ENCODE data around the gene ZKSCAN5.

DNA sequence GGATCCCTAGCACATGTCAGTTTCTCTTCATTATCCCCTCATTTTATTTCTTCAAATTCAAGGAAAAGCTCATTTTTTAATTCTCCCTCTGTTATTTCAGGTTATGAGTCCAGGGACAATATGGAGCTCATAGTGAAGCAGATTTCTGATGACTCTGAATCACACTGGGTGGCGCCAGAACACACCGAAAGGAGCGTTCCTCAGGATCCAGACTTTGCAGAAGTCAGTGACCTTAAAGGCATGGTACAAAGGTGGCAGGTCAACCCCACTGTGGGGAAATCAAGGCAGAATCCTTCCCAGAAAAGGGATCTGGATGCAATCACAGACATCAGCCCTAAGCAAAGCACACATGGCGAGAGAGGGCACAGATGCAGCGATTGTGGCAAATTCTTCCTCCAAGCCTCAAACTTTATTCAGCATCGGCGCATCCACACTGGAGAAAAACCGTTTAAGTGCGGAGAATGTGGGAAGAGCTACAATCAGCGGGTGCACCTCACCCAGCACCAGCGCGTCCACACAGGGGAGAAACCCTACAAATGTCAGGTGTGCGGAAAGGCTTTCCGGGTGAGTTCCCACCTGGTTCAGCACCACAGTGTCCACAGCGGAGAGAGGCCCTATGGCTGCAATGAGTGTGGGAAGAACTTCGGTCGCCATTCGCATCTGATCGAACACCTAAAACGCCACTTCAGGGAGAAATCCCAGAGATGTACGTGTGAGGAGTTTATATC lies 21.4 kb downstream of the ZKSCAN5 start:
- TF ChIP-seq, protein P1, sequence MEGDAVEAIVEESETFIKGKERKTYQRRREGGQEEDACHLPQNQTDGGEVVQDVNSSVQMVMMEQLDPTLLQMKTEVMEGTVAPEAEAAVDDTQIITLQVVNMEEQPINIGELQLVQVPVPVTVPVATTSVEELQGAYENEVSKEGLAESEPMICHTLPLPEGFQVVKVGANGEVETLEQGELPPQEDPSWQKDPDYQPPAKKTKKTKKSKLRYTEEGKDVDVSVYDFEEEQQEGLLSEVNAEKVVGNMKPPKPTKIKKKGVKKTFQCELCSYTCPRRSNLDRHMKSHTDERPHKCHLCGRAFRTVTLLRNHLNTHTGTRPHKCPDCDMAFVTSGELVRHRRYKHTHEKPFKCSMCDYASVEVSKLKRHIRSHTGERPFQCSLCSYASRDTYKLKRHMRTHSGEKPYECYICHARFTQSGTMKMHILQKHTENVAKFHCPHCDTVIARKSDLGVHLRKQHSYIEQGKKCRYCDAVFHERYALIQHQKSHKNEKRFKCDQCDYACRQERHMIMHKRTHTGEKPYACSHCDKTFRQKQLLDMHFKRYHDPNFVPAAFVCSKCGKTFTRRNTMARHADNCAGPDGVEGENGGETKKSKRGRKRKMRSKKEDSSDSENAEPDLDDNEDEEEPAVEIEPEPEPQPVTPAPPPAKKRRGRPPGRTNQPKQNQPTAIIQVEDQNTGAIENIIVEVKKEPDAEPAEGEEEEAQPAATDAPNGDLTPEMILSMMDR (IDR thresholded peaks at IDR 0.05) = no peak
- no peak for TF ChIP-seq EZH2 (IDR thresholded peaks at IDR 0.05; ENCODE audit: borderline replicate concordance, insufficient read depth, low read depth, low read length, poor library complexity, severe bottlenecking)

All from B cell (primary cell).